Neural progenitor cell (in vitro differentiated cells): ENCODE measurements around the gene TSPAN32.

Source experiments
- CTCF ChIP-seq: fragments of 200-600 bp; sonication (generic); IDR thresholded peaks from 2 replicates; pipeline ENCODE4 v1.5.1; 2017; ENCODE audit warnings: antibody characterized with exemption, mild to moderate bottlenecking
- EZH2 ChIP-seq: fragments of 200-600 bp; sonication (generic); IDR thresholded peaks from 2 replicates; pipeline ENCODE4 v1.6.1; 2017; ENCODE audit warnings: antibody characterized with exemption, mild to moderate bottlenecking, moderate library complexity
- EZH2phosphoT487 ChIP-seq: fragments of 200-600 bp; sonication (generic); IDR thresholded peaks from 2 replicates; pipeline ENCODE4 v1.6.1; 2017; ENCODE audit warnings: antibody characterized with exemption

DNA sequence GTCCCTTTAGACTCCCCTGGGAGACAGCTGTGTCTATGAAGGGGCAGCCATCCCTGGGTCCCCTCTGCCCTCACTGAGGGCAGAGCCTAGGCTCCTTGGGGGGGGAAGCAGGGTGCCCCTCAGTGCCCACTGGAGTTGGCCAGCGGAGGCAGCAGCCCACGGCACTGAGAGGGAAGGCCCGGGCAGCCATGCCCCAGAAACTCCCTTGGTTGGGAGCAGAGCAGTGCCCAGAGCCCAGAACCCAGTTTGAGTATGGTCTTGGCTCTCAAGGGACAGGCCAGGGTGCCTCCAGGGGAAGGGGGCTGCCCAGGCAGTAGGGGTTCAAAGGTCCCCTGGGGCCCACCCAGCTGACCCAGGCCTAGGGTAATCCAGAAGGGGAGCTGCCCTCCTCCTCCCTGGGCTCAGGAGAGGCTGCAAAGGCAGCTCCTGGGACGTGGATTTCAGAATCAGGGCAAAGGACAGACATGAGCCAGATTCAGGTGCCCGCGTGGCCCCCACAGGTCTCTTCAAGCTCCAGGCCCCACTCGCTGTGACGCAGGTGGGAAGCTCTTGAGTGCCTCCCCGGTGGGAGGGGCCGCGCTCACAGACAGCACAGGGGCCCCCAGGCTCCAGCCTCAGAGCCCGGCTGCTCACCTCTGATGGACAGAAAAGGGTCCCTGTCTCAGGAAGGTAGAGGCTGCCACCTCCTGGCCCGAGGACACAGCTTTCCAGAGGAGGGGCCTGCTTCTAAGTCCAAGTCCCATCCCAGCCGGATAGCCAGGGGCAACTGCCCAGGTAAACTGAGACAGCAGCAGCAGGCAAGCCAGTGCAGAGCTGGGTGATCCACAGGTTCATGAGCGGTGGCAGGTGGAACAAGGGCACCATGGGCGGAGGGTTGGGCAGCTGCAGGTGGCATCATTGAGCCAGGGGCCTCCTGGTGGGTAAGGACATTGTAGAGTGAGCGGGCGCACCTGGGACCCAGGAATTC lies 2.7 kb upstream of the TSPAN32 start:
- TF ChIP-seq CTCF (peak; percentile 74), EZH2 (no peak), EZH2phosphoT487 (no peak)
